SK-N-SH treated with all-trans-retinoic acid at 6 μM for 48 hours (cell line): ENCODE data around the gene FBXW4.
"Not testable (repeated sequence)": the region's sequence is repeated elsewhere in the genome, so short reads cannot be mapped to it uniquely, and the experiment has no call there.

Experiments used
- CSRNP3 ChIP-seq: fragments of 250-450 bp; sonication (Bioruptor Pico); IDR thresholded peaks from 2 replicates; pipeline ENCODE4 v1.5.1; 2021; ENCODE audit warnings: mild to moderate bottlenecking, moderate library complexity
- RARB ChIP-seq: fragments of 250-450 bp; sonication (Bioruptor Pico); IDR thresholded peaks from 2 replicates; pipeline ENCODE4 v1.8.0; 2021; ENCODE audit warnings: mild to moderate bottlenecking, moderate library complexity
- TSHZ2 ChIP-seq: fragments of 250-450 bp; sonication (Bioruptor Pico); IDR thresholded peaks from 2 replicates; pipeline ENCODE4 v1.5.0; 2020; ENCODE audit warnings: mild to moderate bottlenecking, moderate library complexity

GRCh38 chr10:101593331-101593730, 101.6 kb downstream of the FBXW4 start:
- not testable (repeated sequence) for TF ChIP-seq RARB, TSHZ2, CSRNP3 (CRISPR knock-in tag)
